ENCODE measurements around the gene AKR7A3. TPM values are rescaled to one million over a fixed set of nuclear protein-coding genes. Genes with fewer than 3 reads are reported as not detected.

Gene AKR7A3
- total and polyA plus RNA-seq, 9 of the 15 experiments (the other 6 are each of a cell fraction or from before 2014, with no cell fraction given), result 0.04 to 1.5 (median 0.44) TPM; not detected in 1

GRCh38 chr1:19311931-19312781 lies 23.6 kb upstream of the AKR7A3 start, which contains the start of the genes AKR7A2 and SLC66A1 (continued):
- TF ChIP-seq ZFP1 (CRISPR knock-in tag; IDR thresholded peaks at IDR 0.05) (no peak), ARID2 (IDR thresholded peaks at IDR 0.05) (no peak), HEY1 (CRISPR knock-in tag; IDR thresholded peaks at IDR 0.05; ENCODE audit: borderline replicate concordance) (no peak), TEAD1 (CRISPR knock-in tag; IDR thresholded peaks at IDR 0.05) (peak in 1 of 2 experiments; percentile 86; a peak in 2 of 4 replicates), UBTF (IDR thresholded peaks at IDR 0.05; ENCODE audit: borderline replicate concordance in 1 of 2, low read depth in 2 of 2, low read length in 2 of 2) (no peak; a peak in 2 of 4 replicates), POLR2AphosphoS5 (IDR thresholded peaks at IDR 0.05; ENCODE audit: control insufficient read depth, insufficient read depth, low read depth, low read length) (peak; percentile 81), ZC3H8 (IDR thresholded peaks at IDR 0.05) (no peak), PTRF (tag; IDR thresholded peaks at IDR 0.05) (no peak), FUS (optimal IDR thresholded peaks at IDR 0.05; ENCODE audit: low read depth, low read length) (no peak), ZNF184 (CRISPR knock-in tag; IDR thresholded peaks at IDR 0.05) (no peak), RNF2 (IDR thresholded peaks at IDR 0.05) (peak; percentile 72), SPI1 (IDR thresholded peaks at IDR 0.05; ENCODE audit: borderline replicate concordance, low read depth, low read length) (no peak), GMEB1 (CRISPR knock-in tag; IDR thresholded peaks at IDR 0.05) (peak; percentile 69), SP1 (CRISPR knock-in tag; IDR thresholded peaks at IDR 0.05) (peak; percentile 71; the same call in 1 of the 2 replicates), PRPF4 (IDR thresholded peaks at IDR 0.05; ENCODE audit: insufficient read depth, low read depth, low read length, poor library complexity, severe bottlenecking) (no peak), TAF15 (IDR thresholded peaks at IDR 0.05; ENCODE audit: low read depth, low read length) (no peak), ZNF253 (CRISPR knock-in tag; conservative IDR thresholded peaks at IDR 0.05) (no peak), NR2C2 (CRISPR knock-in tag; IDR thresholded peaks at IDR 0.05) (no peak), NR2C2 (tag; IDR thresholded peaks at IDR 0.05) (peak; percentile 82), CCAR2 (IDR thresholded peaks at IDR 0.05; ENCODE audit: low read depth, low read length) (no peak), ZNF140 (CRISPR knock-in tag; IDR thresholded peaks at IDR 0.05) (no peak), ZNF75A (CRISPR knock-in tag; IDR thresholded peaks at IDR 0.05) (no peak), YBX1 (IDR thresholded peaks at IDR 0.05) (no peak), MED1 (CRISPR knock-in tag; IDR thresholded peaks at IDR 0.05; ENCODE audit: borderline replicate concordance) (no peak), RAD51 (IDR thresholded peaks at IDR 0.05; ENCODE audit: borderline replicate concordance, low read depth) (peak; percentile 71), MCM7 (IDR thresholded peaks at IDR 0.05) (no peak), BCL6 (CRISPR knock-in tag; IDR thresholded peaks at IDR 0.05) (no peak), CAMTA2 (CRISPR knock-in tag; conservative IDR thresholded peaks at IDR 0.05) (peak; percentile 92)

Data from K562 (cell line).